GM12878 (cell line): Measurements from ENCODE around the gene NFIX. TPM values are rescaled to one million over a fixed set of nuclear protein-coding genes. Genes with fewer than 3 reads are reported as not detected.

Experiments
- ATAC-seq: fragments of 200-7000 bp; cut with Tn5 transposase; 3 replicates; pipeline ENCODE4 v1.9.1; 2020; ENCODE audit warnings: mild to moderate bottlenecking, moderate library complexity
- BruUV-seq: library from RNA; stranded (reverse); fragments of 400-500 nt; replicated peaks from 2 replicates; lab custom pipeline; 2021; lab: Mats Ljungman, UMichigan
- CTCF ChIA-PET: fragments of 300-600 bp; sonication (Branson Sonifier 250); formaldehyde crosslinking; extraction: SDS; loops from one replicate; lab custom pipeline; 2021; ENCODE audit warnings: inconsistent platforms; lab: Yijun Ruan, JAX
- POLR2A ChIA-PET: fragments of 350-600 bp; formaldehyde crosslinking; extraction: SDS; loops from one replicate; lab custom pipeline; 2021; ENCODE audit warnings: inconsistent platforms; lab: Charles Lee
- RAD21 ChIA-PET: fragments of 300-600 bp; sonication (Branson Sonifier 250); formaldehyde crosslinking; loops from one replicate; lab custom pipeline; 2023; ENCODE audit warnings: antibody characterized with exemption; ENCODE audit not compliant: unreplicated experiment; lab: Charles Lee
- SMC1A ChIA-PET: fragments of 300-600 bp; sonication (Branson Sonifier 250); formaldehyde crosslinking; loops from one replicate; lab custom pipeline; 2023; ENCODE audit not compliant: unreplicated experiment, uncharacterized antibody; lab: Charles Lee
- DNase-seq: peaks from one replicate; pipeline ENCODE4 v3.0.0-alpha.2; 2011; ENCODE audit warnings: low read depth, low spot score
- FAIRE-seq: peaks from 3 replicates; lab custom pipeline; 2011; peaks lifted over from hg19 to GRCh38; lab: Jason Lieb, UNC
- H2AFZ ChIP-seq: 2 replicates; pipeline ENCODE4 v1.6.0; 2011; ENCODE audit warnings: low read depth, low read length, control low read depth; ENCODE audit not compliant: control insufficient read depth
- H3K27ac ChIP-seq: 2 replicates; pipeline ENCODE4 v1.5.1; 2011; ENCODE audit warnings: control low read depth; ENCODE audit not compliant: control insufficient read depth, insufficient read depth
- H3K27me3 ChIP-seq, 2 experiments: replicated peaks in 1 of 2; 2 replicates each; pipeline versions ENCODE4 v1.6.0 to v1.6.1; 2011; ENCODE audit warnings: low read length in 1 of 2; ENCODE audit not compliant: control insufficient read depth in 2 of 2, insufficient read depth in 2 of 2
- H3K36me3 ChIP-seq, 2 experiments: 2 replicates each; pipeline ENCODE4 v1.5.1; 2011; ENCODE audit warnings: low read length in 1 of 2; ENCODE audit not compliant: control insufficient read depth in 2 of 2, insufficient read depth in 2 of 2
- H3K4me1 ChIP-seq: 2 replicates; pipeline ENCODE4 v1.6.1; 2011; ENCODE audit warnings: mild to moderate bottlenecking, low read length, moderate library complexity, mixed read lengths; ENCODE audit not compliant: control insufficient read depth, insufficient read depth
- H3K4me2 ChIP-seq: 2 replicates; pipeline ENCODE4 v1.6.0; 2011; ENCODE audit warnings: control low read depth; ENCODE audit not compliant: control insufficient read depth, insufficient read depth
- H3K4me3 ChIP-seq: fragments of 200-600 bp; sonication (generic); 2 replicates; pipeline ENCODE4 v1.5.1; 2016
- H3K79me2 ChIP-seq: 2 replicates; pipeline ENCODE4 v1.6.0; 2011; ENCODE audit warnings: low read length; ENCODE audit not compliant: control insufficient read depth, insufficient read depth
- H3K9ac ChIP-seq: 2 replicates; pipeline ENCODE4 v1.8.0; 2011; ENCODE audit warnings: low read length, control low read depth, mixed read lengths; ENCODE audit not compliant: control insufficient read depth, insufficient read depth
- H3K9me3 ChIP-seq: replicated peaks from 3 replicates; pipeline ENCODE4 v1.5.1; 2011; ENCODE audit warnings: mild to moderate bottlenecking, low read length; ENCODE audit not compliant: control insufficient read depth, insufficient read depth
- H4K20me1 ChIP-seq: 2 replicates; pipeline ENCODE4 v1.6.0; 2011; ENCODE audit not compliant: control insufficient read depth, insufficient read depth
- EGR1 ChIP-seq, 2 experiments: IDR thresholded peaks; 1 replicate in 1 of 2; 2 replicates in 1 of 2; pipeline ENCODE4 v1.6.1; 2011 to 2012; ENCODE audit warnings: low read depth in 2 of 2, low read length in 2 of 2, borderline replicate concordance in 1 of 2, mild to moderate bottlenecking in 1 of 2, moderate library complexity in 1 of 2
- SMAD1 ChIP-seq: fragments of 450-650 bp; IDR thresholded peaks from 2 replicates; pipeline ENCODE4 v1.6.1; 2018; ENCODE audit warnings: mild to moderate bottlenecking, low read depth; ENCODE audit not compliant: partially characterized antibody
- ZNF622 ChIP-seq: fragments of 450-650 bp; IDR thresholded peaks from 2 replicates; pipeline ENCODE4 v1.6.1; 2017; ENCODE audit warnings: mild to moderate bottlenecking, inconsistent platforms
- WGBS: methylation state at CpG from one replicate; pipeline ENCODE4 v1.1.6; 2016; ENCODE audit warnings: low lambda C conversion rate; ENCODE audit not compliant: insufficient replicate concordance, insufficient coverage; ENCODE audit errors: missing lambda C conversion rate; 5-methylcytosine and 5-hydroxymethylcytosine counted together
- in situ Hi-C: fragments of 300-500 bp; cut with MboI; formaldehyde crosslinking; loops from 9 replicates; pipeline ENCODE4 v1.14.3; 2018; ENCODE audit warnings: mixed read lengths
- intact Hi-C: fragments of 100-400 bp; cut with micrococcal nuclease; formaldehyde crosslinking; loops from one replicate; pipeline ENCODE4 v1.14.2; 2022; ENCODE audit not compliant: unreplicated experiment
- polyA plus RNA-seq, 11 experiments: library from polyadenylated mRNA; depleted of rRNA in 4 of 11; unstranded in 6 of 11; stranded (reverse) in 5 of 11; fragments of >200 nt; fragmentation: Nextera tagmentation in 4 of 11; fragmentation: Illumina TruSeq in 1 of 11; extraction: Ambion mirVana in 4 of 11; extraction: Trizol in 1 of 11; gene quantifications; 1 replicate in 1 of 11; 2 replicates in 10 of 11; pipeline versions ENCODE4 v1.2.1 to v1.2.3, GENCODE V29; 2011 to 2016; ENCODE audit warnings: inconsistent platforms in 2 of 11, missing spikeins in 2 of 11, low read depth in 1 of 11
- total RNA-seq, 4 experiments: library from RNA; depleted of rRNA in 3 of 4; stranded (reverse); fragments of >200 nt in 3 of 4; fragmentation: Illumina TruSeq in 1 of 4; extraction: Trizol in 1 of 4; gene quantifications; 2 replicates each; pipeline versions ENCODE4 v1.2.1 to v1.2.3, GENCODE V29; 2013 to 2021
- TF ChIP-seq, protein P1 (sequence below), 3 experiments: IDR thresholded peaks in 2 of 3; conservative IDR thresholded peaks in 1 of 3; 2 replicates each; pipeline ENCODE4 v1.5.1; 2011; ENCODE audit warnings: low read depth in 3 of 3, low read length in 3 of 3, mild to moderate bottlenecking in 3 of 3, control low read depth in 2 of 3, moderate library complexity in 2 of 3, inconsistent platforms in 1 of 3, mixed read lengths in 1 of 3; ENCODE audit not compliant: control insufficient read depth in 2 of 3, insufficient read depth in 1 of 3; ENCODE audit errors: extremely low read depth in 1 of 3

NFIX gene
- total and polyA plus RNA-seq, 10 of the 15 experiments (the other 5 are each of a cell fraction or from before 2014, with no cell fraction given) = 0.02 to 2.2 (median 0.28) TPM

DNA sequence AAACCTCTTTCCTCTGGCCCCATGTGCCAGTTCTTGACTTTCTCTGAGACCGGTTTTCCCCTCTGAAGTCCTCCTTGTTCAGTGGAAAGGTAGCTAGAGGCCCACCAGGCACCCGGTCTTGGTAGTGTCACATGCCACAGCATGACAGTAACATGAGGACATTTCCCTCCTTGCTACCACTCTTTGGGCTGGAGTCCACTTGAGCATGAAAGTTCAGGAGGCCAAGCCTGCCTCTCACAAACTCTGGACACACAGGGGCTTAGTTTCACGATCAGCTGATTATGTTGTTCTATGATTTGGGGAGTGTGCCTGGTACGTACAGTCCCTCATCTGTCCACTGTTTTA, 45.6 kb downstream of the NFIX start:
- H3K4me1 ChIP-seq = no peaks in the 10 kb centered on the region
- in situ Hi-C loops = no loop called here
- intact Hi-C loops = no loop called here
- H3K36me3 ChIP-seq = no peaks in the 10 kb centered on the region
- H3K79me2 ChIP-seq = no peaks in the 10 kb centered on the region
- peaks cover 0 to 3% of the 10 kb centered on the region in 2 experiments; a peak in 2 of 4 replicates for H3K27me3 ChIP-seq
- SMC1A ChIA-PET = interaction anchor here (0.8 kb wide), 1 partner anchor 53 kb away, joined by 3 read pairs; no protein-coding TSS in a partner anchor
- POLR2A ChIA-PET = no interaction called here
- H4K20me1 ChIP-seq = no peaks in the 10 kb centered on the region
- H3K9ac ChIP-seq = no peak overlapping the region
- H2AFZ ChIP-seq = no peak overlapping the region
- no peaks in the 10 kb centered on the region for H3K9me3 ChIP-seq
- no peak for FAIRE-seq
- 3% methylated on average over 4 of the region's 4 CpGs for WGBS
- no peak overlapping the region for H3K27ac ChIP-seq
- TF ChIP-seq EGR1 (IDR thresholded peaks at IDR 0.05; ENCODE audit: borderline replicate concordance in 1 of 2, low read depth in 2 of 2, low read length in 2 of 2) (no peak), SMAD1 (no peak), ZNF622 (no peak)
- TF ChIP-seq, protein P1, sequence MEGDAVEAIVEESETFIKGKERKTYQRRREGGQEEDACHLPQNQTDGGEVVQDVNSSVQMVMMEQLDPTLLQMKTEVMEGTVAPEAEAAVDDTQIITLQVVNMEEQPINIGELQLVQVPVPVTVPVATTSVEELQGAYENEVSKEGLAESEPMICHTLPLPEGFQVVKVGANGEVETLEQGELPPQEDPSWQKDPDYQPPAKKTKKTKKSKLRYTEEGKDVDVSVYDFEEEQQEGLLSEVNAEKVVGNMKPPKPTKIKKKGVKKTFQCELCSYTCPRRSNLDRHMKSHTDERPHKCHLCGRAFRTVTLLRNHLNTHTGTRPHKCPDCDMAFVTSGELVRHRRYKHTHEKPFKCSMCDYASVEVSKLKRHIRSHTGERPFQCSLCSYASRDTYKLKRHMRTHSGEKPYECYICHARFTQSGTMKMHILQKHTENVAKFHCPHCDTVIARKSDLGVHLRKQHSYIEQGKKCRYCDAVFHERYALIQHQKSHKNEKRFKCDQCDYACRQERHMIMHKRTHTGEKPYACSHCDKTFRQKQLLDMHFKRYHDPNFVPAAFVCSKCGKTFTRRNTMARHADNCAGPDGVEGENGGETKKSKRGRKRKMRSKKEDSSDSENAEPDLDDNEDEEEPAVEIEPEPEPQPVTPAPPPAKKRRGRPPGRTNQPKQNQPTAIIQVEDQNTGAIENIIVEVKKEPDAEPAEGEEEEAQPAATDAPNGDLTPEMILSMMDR (IDR thresholded peaks at IDR 0.05 in 2 of 3, conservative IDR thresholded peaks at IDR 0.05 in 1 of 3; ENCODE audit: control insufficient read depth in 2 of 3, extremely low read depth in 1 of 3, insufficient read depth in 1 of 3, low read depth in 3 of 3, low read length in 3 of 3) = no peak
- no TSS peak for BruUV-seq
- no peak for ATAC-seq
- CTCF ChIA-PET = interaction anchor here (0.9 to 4.0 kb wide), 2 partner anchors 11 to 20 kb away, joined by 4 to 29 read pairs; no protein-coding TSS in a partner anchor
- H3K4me3 ChIP-seq = no peak overlapping the region
- DNase-seq = no peak
- RAD21 ChIA-PET = no interaction called here
- H3K4me2 ChIP-seq = no peak overlapping the region
